Astrocyte (in vitro differentiated cells and primary cell): ENCODE measurements around the gene UQCC5. TPM values are rescaled to one million over a fixed set of nuclear protein-coding genes. Genes with fewer than 3 reads are reported as not detected.

Experiments used
- DNase-seq: peaks from one replicate; pipeline ENCODE4 v3.0.0-alpha.2; 2010; ENCODE audit warnings: low read depth
- FAIRE-seq: peaks from 2 replicates; lab custom pipeline; 2011; peaks lifted over from hg19 to GRCh38; lab: Jason Lieb, UNC
- H2AFZ ChIP-seq: 2 replicates; pipeline ENCODE4 v1.6.0; 2012; ENCODE audit warnings: low read depth, low read length, inconsistent platforms
- H3K27ac ChIP-seq: 2 replicates; pipeline ENCODE4 v1.5.1; 2011; ENCODE audit warnings: low read depth, low read length, inconsistent platforms
- H3K27me3 ChIP-seq: 2 replicates; pipeline ENCODE4 v1.6.0; 2011; ENCODE audit warnings: low read length, inconsistent platforms; ENCODE audit not compliant: insufficient read depth
- H3K36me3 ChIP-seq: 2 replicates; pipeline ENCODE4 v1.5.1; 2011; ENCODE audit warnings: low read length, inconsistent platforms; ENCODE audit not compliant: insufficient read depth
- H3K4me1 ChIP-seq: 2 replicates; pipeline ENCODE4 v1.5.1; 2011; ENCODE audit warnings: low read length, inconsistent platforms; ENCODE audit not compliant: insufficient read depth
- H3K4me2 ChIP-seq: 2 replicates; pipeline ENCODE4 v1.6.0; 2012; ENCODE audit warnings: low read length, inconsistent platforms
- H3K4me3 ChIP-seq: 2 replicates; pipeline ENCODE4 v1.5.1; 2011; ENCODE audit warnings: low read depth, mild to moderate bottlenecking, low read length, inconsistent platforms; ENCODE audit not compliant: insufficient read depth
- H3K79me2 ChIP-seq: 2 replicates; pipeline ENCODE4 v1.6.0; 2012; ENCODE audit warnings: mild to moderate bottlenecking, low read length, inconsistent platforms; ENCODE audit not compliant: insufficient read depth
- H3K9ac ChIP-seq: 2 replicates; pipeline ENCODE4 v1.6.0; 2012; ENCODE audit warnings: mild to moderate bottlenecking, low read length, inconsistent platforms
- H3K9me3 ChIP-seq: 2 replicates; pipeline ENCODE4 v1.5.1; 2012; ENCODE audit warnings: low read depth, mild to moderate bottlenecking, low read length, inconsistent platforms; ENCODE audit not compliant: insufficient read depth
- H4K20me1 ChIP-seq: 2 replicates; pipeline ENCODE4 v1.6.0; 2012; ENCODE audit warnings: low read length, inconsistent platforms; ENCODE audit not compliant: insufficient read depth
- H3K27ac Mint-ChIP-seq: one replicate; pipeline ENCODE4 v1.8.0; 2021; ENCODE audit warnings: mild to moderate bottlenecking, mixed read lengths; ENCODE audit not compliant: unreplicated experiment
- H3K27me3 Mint-ChIP-seq: one replicate; pipeline ENCODE4 v1.8.0; 2021; ENCODE audit warnings: low read depth, mixed read lengths; ENCODE audit not compliant: unreplicated experiment
- H3K36me3 Mint-ChIP-seq: one replicate; pipeline ENCODE4 v1.8.0; 2021; ENCODE audit warnings: low read depth, mixed read lengths; ENCODE audit not compliant: unreplicated experiment
- H3K4me1 Mint-ChIP-seq: one replicate; pipeline ENCODE4 v1.8.0; 2021; ENCODE audit warnings: low read depth, mixed read lengths; ENCODE audit not compliant: unreplicated experiment
- H3K4me3 Mint-ChIP-seq: one replicate; pipeline ENCODE4 v1.8.0; 2021; ENCODE audit warnings: mild to moderate bottlenecking, moderate library complexity, mixed read lengths; ENCODE audit not compliant: unreplicated experiment
- H3K9me3 Mint-ChIP-seq: one replicate; pipeline ENCODE4 v1.8.0; 2021; ENCODE audit warnings: mild to moderate bottlenecking, mixed read lengths; ENCODE audit not compliant: unreplicated experiment
- EZH2 ChIP-seq: IDR thresholded peaks from 2 replicates; pipeline ENCODE4 v1.6.1; 2012; ENCODE audit warnings: mild to moderate bottlenecking, low read length, inconsistent platforms; ENCODE audit not compliant: insufficient read depth
- total RNA-seq: library from RNA; stranded (reverse); gene quantifications from 2 replicates; pipeline ENCODE4 v1.2.1, GENCODE V29; 2021
- TF ChIP-seq, protein P1 (sequence below): IDR thresholded peaks from 2 replicates; pipeline ENCODE4 v1.5.1; 2011; ENCODE audit warnings: low read depth, mild to moderate bottlenecking, inconsistent platforms, low read length, moderate library complexity; ENCODE audit not compliant: insufficient read depth

The UQCC5 gene
- total RNA-seq, 1 donor from 2014 or later = 22.9 TPM

DNA sequence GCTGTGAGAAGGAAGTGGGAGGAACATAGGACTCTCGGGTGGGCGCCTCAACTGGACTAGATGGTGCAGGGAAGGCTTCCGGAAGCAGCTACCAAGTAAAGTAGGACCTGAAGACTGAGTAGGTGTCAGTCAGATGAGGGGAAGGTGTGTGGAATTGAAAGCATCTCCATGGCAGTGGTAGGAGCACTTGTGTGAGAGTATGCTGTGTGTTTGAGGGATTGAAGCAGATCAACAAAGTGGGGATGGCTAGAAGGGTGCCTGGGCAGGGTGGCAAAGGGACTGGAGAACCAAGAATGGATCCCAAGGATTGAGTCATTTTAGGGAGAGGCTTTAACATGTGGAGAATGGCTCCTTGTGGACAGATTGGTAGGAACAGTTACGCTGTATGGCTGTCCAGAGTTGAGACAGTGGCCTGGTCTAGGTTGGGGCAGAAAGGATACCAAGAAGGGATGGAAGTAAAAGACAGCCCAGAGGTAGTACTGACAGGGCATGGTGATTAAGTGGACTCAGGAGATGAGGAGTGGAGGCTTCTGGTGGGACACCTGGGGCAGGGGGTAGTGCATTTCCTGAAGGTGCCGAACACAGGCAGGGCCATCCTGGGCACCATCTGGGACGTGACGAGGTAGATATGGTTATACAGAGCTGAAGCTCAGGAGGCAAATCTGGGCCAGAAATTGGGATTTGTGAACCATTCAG lies 1.5 kb downstream of the UQCC5 start:
- peaks cover 55% of the 10 kb centered on the region for H4K20me1 ChIP-seq
- Mint-ChIP-seq H3K4me3 (peak overlapping the region; percentile 99), H3K36me3 (peaks cover 10% of the 10 kb centered on the region)

DNA sequence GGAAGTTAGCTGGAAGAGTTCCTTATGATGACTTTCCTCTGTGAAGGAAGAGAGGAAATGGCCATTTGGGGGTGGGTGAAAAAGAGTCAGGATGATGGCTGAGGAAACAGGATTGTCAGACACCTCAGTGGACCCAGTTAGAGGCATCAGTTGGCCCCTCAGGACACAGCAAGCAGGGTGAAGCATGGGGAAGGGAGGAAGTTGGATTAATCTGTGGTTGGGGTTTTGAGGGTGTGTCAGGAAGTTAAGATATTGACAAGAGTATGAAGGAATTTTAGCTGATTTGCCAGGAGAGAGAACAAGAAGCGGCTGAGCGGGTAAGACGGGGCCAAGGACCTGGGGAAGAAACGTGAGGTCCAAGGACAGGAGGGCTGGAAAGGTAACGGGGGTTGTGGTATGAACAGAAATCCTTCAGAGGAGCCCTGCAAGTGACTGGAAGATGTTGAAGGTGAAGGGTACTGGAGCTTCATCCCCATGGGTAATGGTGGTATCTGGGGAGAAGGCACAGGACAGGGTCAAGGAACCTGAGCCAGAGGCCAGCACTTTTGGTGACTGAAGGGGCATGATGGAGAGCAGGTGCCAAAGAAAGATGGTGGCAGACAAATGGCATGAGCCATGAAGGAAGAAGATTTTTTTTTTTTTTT lies 2.7 kb downstream of the UQCC5 start:
- H3K27ac ChIP-seq = no peak overlapping the region
- H3K27me3 Mint-ChIP-seq = no peaks in the 10 kb centered on the region
- no peak overlapping the region for H3K9ac ChIP-seq
- peaks cover 13% of the 10 kb centered on the region for H3K36me3 Mint-ChIP-seq
- H3K4me1 Mint-ChIP-seq = peaks cover 23% of the 10 kb centered on the region
- no peak overlapping the region for H3K27ac Mint-ChIP-seq
- FAIRE-seq (no peak), DNase-seq (no peak)
- peaks cover 67% of the 10 kb centered on the region for H3K79me2 ChIP-seq
- H3K4me2 ChIP-seq = peak overlapping the region; percentile 73
- H3K4me3 Mint-ChIP-seq = peak overlapping the region; percentile 99
- peaks cover 61% of the 10 kb centered on the region for H4K20me1 ChIP-seq
- no peaks in the 10 kb centered on the region for H3K9me3 ChIP-seq
- no peak overlapping the region for H3K4me3 ChIP-seq
- TF ChIP-seq, protein P1, sequence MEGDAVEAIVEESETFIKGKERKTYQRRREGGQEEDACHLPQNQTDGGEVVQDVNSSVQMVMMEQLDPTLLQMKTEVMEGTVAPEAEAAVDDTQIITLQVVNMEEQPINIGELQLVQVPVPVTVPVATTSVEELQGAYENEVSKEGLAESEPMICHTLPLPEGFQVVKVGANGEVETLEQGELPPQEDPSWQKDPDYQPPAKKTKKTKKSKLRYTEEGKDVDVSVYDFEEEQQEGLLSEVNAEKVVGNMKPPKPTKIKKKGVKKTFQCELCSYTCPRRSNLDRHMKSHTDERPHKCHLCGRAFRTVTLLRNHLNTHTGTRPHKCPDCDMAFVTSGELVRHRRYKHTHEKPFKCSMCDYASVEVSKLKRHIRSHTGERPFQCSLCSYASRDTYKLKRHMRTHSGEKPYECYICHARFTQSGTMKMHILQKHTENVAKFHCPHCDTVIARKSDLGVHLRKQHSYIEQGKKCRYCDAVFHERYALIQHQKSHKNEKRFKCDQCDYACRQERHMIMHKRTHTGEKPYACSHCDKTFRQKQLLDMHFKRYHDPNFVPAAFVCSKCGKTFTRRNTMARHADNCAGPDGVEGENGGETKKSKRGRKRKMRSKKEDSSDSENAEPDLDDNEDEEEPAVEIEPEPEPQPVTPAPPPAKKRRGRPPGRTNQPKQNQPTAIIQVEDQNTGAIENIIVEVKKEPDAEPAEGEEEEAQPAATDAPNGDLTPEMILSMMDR = no peak
- TF ChIP-seq EZH2 = no peak
- no peak overlapping the region for H2AFZ ChIP-seq
- H3K36me3 ChIP-seq = peaks cover 10% of the 10 kb centered on the region
- peaks cover 38% of the 10 kb centered on the region for H3K4me1 ChIP-seq
- no peaks in the 10 kb centered on the region for H3K9me3 Mint-ChIP-seq
- H3K27me3 ChIP-seq = no peaks in the 10 kb centered on the region

More for the DNA sequence above, 1.5 kb downstream of the UQCC5 start:
- peak overlapping the region; percentile 99 for H3K27ac Mint-ChIP-seq
- Histone ChIP-seq H3K27ac (no peak overlapping the region), H3K4me2 (peak overlapping the region; percentile 96), H3K79me2 (peaks cover 72% of the 10 kb centered on the region), H2AFZ (no peak overlapping the region), H3K36me3 (peaks cover 10% of the 10 kb centered on the region), H3K4me1 (peaks cover 38% of the 10 kb centered on the region), H3K9me3 (no peaks in the 10 kb centered on the region), H3K4me3 (peak overlapping the region; percentile 95), H3K27me3 (no peaks in the 10 kb centered on the region), H3K9ac (peak overlapping the region; percentile 95)
- TF ChIP-seq EZH2 = no peak
- TF ChIP-seq, protein P1 = no peak
- H3K4me1 Mint-ChIP-seq = peaks cover 23% of the 10 kb centered on the region
- H3K9me3 Mint-ChIP-seq = no peaks in the 10 kb centered on the region
- FAIRE-seq (no peak), DNase-seq (no peak)
- H3K27me3 Mint-ChIP-seq = no peaks in the 10 kb centered on the region
